ENCODE results near the gene LRRC8C.

Gene LRRC8C

GRCh38 chr1:89602871-89603404 is 30.0 kb upstream of the LRRC8C start:
- no peak overlapping the region for H3K4me2 ChIP-seq (ENCODE audit: low read depth, low read length, poor library complexity, severe bottlenecking)
- no peaks in the 10 kb centered on the region for H3K36me3 ChIP-seq (ENCODE audit: low read length)
- H3F3A ChIP-seq (ENCODE audit: insufficient read depth): no peaks in the 10 kb centered on the region
- no peaks in the 10 kb centered on the region for H4K20me1 ChIP-seq (ENCODE audit: low read depth, low read length)
- no peak overlapping the region for H2AFZ ChIP-seq (ENCODE audit: low read depth, low read length, severe bottlenecking)
- TF ChIP-seq EZH2phosphoT487 (conservative IDR thresholded peaks at IDR 0.05; ENCODE audit: low read length) (no peak), CTCF (IDR thresholded peaks at IDR 0.05; ENCODE audit: insufficient read depth, low read length, poor library complexity, severe bottlenecking) (no peak)
- no peak overlapping the region for H3K27ac ChIP-seq (ENCODE audit: low read depth, low read length)
- H3K79me2 ChIP-seq (ENCODE audit: insufficient read depth, low read length): no peaks in the 10 kb centered on the region
- no peak overlapping the region for H3K4me3 ChIP-seq (ENCODE audit: insufficient read depth, low read length, poor library complexity, severe bottlenecking)
- H3K9me3 ChIP-seq (ENCODE audit: insufficient read depth, low read length): no peaks in the 10 kb centered on the region
- no peak overlapping the region for H3K9ac ChIP-seq (ENCODE audit: low read length)
- no peaks in the 10 kb centered on the region for H3K9me2 ChIP-seq (replicated peaks; ENCODE audit: insufficient read depth, low read length)
- no peaks in the 10 kb centered on the region for H3K27me3 ChIP-seq (ENCODE audit: low read length)

DNA sequence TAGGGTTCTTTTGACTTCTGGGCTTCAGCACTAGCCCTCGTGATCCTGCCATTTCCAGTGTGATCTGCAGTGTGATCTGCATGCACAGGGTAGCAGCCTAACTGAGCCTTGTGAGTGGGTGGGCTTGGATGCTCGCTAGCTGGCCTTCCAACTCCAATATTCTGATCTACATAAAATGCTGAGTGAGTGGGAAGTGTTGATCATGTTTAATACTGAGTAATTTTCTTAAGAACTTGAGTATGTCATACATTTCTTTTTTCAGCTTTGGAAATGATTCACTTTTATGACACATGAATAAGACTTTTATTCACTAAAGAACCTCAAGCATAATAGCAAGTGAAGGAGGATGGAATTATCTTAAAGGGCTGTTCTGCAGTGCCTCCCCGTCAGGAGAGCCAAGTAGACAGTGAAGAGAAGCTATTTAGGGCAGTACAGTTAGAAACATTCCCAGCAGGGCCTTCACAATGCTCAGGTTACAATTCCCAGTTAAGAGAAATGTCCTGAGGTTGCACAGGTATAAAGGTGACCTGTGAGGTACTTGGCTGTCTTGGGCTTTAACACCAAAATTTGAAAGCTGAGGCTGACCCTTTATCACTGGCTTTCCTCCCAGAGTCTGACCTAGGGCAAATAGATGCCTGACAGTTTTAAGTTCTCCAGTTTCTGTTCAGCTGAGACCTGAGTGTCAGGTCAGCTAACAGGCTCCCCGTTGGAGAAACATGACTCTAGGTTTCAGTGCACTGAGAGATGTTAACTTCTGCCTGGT is 29.1 kb upstream of the LRRC8C start:
- Histone ChIP-seq H3K9ac (ENCODE audit: low read length) (no peak overlapping the region), H3K9me3 (ENCODE audit: insufficient read depth, low read length) (no peaks in the 10 kb centered on the region), H3K79me2 (ENCODE audit: insufficient read depth, low read length) (no peaks in the 10 kb centered on the region), H4K20me1 (ENCODE audit: low read depth, low read length) (no peaks in the 10 kb centered on the region), H3K4me3 (ENCODE audit: insufficient read depth, low read length, poor library complexity, severe bottlenecking) (no peak overlapping the region), H3K9me2 (replicated peaks; ENCODE audit: insufficient read depth, low read length) (no peaks in the 10 kb centered on the region), H3K27ac (ENCODE audit: low read depth, low read length) (no peak overlapping the region), H3K27me3 (ENCODE audit: low read length) (no peaks in the 10 kb centered on the region), H3F3A (ENCODE audit: insufficient read depth) (no peaks in the 10 kb centered on the region), H2AFZ (ENCODE audit: low read depth, low read length, severe bottlenecking) (no peak overlapping the region), H3K4me2 (ENCODE audit: low read depth, low read length, poor library complexity, severe bottlenecking) (no peak overlapping the region), H3K36me3 (ENCODE audit: low read length) (no peaks in the 10 kb centered on the region)
- TF ChIP-seq CTCF (IDR thresholded peaks at IDR 0.05; ENCODE audit: insufficient read depth, low read length, poor library complexity, severe bottlenecking): no peak
- TF ChIP-seq EZH2phosphoT487 (conservative IDR thresholded peaks at IDR 0.05; ENCODE audit: low read length): no peak

DNA sequence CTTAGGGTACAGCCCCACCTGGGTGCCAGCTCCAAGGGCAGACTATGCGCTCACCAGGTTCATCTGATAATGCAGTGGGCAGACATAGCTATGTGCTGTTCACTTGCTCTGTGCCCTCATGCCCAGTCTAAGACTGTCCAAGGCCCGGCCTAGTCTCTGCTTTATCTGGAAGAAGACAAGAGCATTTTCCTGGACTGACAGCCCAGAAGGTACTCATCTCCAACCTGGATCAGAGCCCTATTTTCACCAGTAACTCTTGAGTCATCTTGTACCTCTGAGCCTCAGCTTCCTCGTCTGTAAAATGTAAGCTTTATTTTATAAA is 28.5 kb upstream of the LRRC8C start:
- Histone ChIP-seq H3F3A (ENCODE audit: insufficient read depth) (no peaks in the 10 kb centered on the region), H3K27me3 (ENCODE audit: low read length) (no peaks in the 10 kb centered on the region), H2AFZ (ENCODE audit: low read depth, low read length, severe bottlenecking) (no peak overlapping the region), H4K20me1 (ENCODE audit: low read depth, low read length) (no peaks in the 10 kb centered on the region), H3K79me2 (ENCODE audit: insufficient read depth, low read length) (no peaks in the 10 kb centered on the region), H3K9me3 (ENCODE audit: insufficient read depth, low read length) (no peaks in the 10 kb centered on the region), H3K9me2 (replicated peaks; ENCODE audit: insufficient read depth, low read length) (no peaks in the 10 kb centered on the region), H3K9ac (ENCODE audit: low read length) (no peak overlapping the region), H3K27ac (ENCODE audit: low read depth, low read length) (no peak overlapping the region), H3K4me2 (ENCODE audit: low read depth, low read length, poor library complexity, severe bottlenecking) (no peak overlapping the region), H3K4me3 (ENCODE audit: insufficient read depth, low read length, poor library complexity, severe bottlenecking) (no peak overlapping the region), H3K36me3 (ENCODE audit: low read length) (no peaks in the 10 kb centered on the region)
- TF ChIP-seq CTCF (IDR thresholded peaks at IDR 0.05; ENCODE audit: insufficient read depth, low read length, poor library complexity, severe bottlenecking) (no peak), EZH2phosphoT487 (conservative IDR thresholded peaks at IDR 0.05; ENCODE audit: low read length) (no peak)
